HG02970 (cell line): Measurements from ENCODE around the gene TTLL10.
"Not testable (repeated sequence)": the region's sequence is repeated elsewhere in the genome, so short reads cannot be mapped to it uniquely, and the experiment has no call there.

Experiments
- ATAC-seq: cut with Tn5 transposase; IDR thresholded peaks from one replicate; pipeline ENCODE4 v1.9.1; 2021; ENCODE audit warnings: mild to moderate bottlenecking, moderate library complexity, moderate number of reproducible peaks; ENCODE audit not compliant: unreplicated experiment, low FRiP score

TTLL10 gene

GRCh38 chr1:1141244-1141910, 32.3 kb upstream of the TTLL10 start:
- ATAC-seq, result no peak

DNA sequence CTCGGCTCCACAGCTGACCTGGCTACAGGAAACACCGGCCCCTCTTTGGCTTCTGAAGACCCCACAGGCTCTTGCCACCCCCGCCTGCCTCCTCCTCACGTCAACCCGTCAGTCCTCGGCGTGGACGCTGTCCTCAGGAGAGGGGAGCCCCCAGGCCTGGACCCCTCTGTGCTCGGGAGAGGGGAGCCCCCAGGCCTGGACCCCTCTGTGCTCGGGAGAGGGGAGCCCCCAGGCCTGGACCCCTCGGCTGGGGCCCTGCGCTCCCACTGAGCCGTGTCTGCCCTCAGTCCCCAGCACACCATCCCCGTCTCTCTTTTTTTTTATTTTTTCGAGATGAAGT, 31.8 kb upstream of the TTLL10 start:
- ATAC-seq, result no peak

DNA sequence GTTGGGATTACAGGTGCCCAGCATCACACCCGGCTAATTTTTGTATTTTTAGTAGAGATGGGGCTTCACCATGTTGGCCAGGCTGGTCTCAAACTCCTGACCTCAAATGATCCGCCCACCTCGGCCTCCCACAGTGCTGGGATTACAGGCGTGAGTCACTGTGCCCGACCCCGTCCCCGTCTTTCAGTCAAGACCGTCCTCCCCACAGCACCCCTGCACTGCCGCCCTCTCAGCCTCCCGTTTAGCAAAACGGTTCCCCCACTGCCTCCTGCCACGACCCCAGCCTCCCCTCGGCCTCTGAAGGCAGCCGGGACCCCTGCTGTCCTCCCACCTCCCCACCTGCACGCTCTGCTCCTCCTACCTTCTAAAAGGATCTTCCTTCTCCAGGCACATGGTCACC, 31.3 kb upstream of the TTLL10 start:
- not testable (repeated sequence) for ATAC-seq

GRCh38 chr1:1142844-1143243, 30.8 kb upstream of the TTLL10 start:
- no peak for ATAC-seq

DNA sequence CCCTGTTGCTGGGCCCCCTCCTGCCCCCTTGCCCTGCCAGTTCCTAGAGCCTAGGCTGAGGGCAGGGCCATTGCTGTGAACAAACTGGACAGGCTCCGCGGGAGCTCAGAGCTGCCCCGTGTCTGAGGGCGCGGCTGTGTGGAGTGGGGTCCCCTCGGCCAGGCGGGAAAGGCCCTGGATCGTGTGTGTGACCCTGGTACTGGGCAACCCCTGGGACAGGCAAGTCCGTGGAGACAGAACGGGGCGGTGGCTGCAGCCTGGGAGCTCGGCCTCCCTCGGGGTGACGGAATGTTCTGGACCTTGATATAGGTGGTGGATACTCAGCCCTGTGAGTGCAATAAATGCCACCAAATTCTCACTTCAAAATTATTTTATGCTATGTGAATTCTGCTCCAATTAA, 30.0 kb upstream of the TTLL10 start:
- no peak for ATAC-seq

- no peak for ATAC-seq
These were observed 29.4 kb upstream of the TTLL10 start for GRCh38 chr1:1144122-1144842.

DNA sequence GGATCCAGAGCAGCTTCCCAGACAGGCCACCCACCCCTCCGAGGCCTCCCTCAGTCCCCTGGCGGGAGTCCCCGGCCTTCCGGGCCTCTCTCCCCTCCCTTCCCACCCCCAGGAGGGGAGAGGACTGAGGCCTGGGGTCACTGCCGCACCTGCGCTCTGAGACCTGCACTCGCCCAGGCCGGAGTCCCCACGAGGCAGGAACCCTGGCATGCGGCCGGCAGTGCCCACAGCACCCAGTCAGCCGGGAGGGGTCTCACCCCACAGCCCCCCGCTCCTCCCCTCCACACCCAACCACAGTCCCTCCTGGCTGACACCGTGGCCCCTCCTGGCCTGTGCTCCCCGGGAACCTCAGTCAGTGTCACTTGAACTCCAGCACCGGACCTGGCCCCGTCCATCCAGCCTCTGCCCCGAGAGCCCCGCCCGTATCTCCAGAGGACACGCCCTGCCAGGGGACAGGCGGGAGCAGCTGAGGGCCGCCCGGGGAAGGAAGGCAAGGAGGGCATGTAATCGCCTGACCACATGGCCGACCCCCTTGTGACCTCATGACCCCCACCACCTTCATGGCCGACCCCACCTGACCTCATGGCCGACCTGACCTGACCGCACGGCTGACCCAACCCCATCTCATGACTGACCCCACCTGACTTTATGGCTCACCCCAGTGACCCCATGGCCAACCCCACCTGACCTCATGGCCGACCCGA, 28.7 kb upstream of the TTLL10 start:
- ATAC-seq, result no peak

- no peak for ATAC-seq
These were observed 28.1 kb upstream of the TTLL10 start for GRCh38 chr1:1145547-1145914.

- ATAC-seq, result no peak
These were observed 27.7 kb upstream of the TTLL10 start for GRCh38 chr1:1146026-1146425.

GRCh38 chr1:1146596-1146995, 27.1 kb upstream of the TTLL10 start:
- ATAC-seq, result no peak

GRCh38 chr1:1148061-1148460, 25.6 kb upstream of the TTLL10 start:
- ATAC-seq, result no peak

DNA sequence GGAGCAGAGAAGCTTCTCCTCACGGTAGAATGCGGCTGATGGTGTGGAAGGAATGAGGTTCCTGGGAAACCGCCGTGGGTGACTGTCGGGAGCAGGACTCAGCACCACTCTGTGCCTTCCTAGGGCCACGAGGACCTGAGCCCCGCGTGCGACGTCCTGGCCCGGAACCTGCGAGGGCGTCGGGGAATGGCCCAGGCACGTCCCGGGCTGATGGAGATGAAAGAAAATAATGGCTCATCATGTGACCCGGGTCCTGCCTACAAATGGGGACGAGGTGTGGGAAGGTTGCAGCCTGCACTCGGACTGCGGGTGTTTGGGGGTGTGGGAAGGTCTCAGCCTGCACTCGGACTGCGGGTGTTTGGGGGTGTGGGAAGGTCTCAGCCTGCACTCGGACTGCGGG, 25.1 kb upstream of the TTLL10 start:
- ATAC-seq, result no peak

- ATAC-seq, result no peak
These were observed 24.3 kb upstream of the TTLL10 start for GRCh38 chr1:1149416-1149815.

DNA sequence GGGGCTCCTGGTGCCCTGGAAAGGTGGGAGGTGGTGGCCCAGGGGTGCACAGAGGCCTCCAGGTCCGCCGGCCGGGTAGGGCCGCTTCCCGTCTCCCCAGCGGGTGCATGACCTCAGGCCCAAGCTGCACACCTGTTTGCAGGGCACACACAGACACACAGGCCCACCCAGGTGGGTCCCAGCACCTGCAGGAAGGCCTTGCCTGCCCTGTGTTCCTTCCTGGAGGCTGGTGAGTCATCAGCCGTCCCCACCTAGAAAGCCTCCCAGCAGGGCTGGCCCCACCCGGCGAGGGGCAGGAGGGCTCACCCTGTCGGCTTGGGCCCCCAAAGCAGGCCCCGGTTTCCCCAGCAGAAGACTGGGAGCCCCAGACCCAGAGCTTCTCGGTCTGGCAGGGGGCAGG, 23.6 kb upstream of the TTLL10 start:
- no peak for ATAC-seq

- ATAC-seq, result no peak
These were observed 22.4 kb upstream of the TTLL10 start for GRCh38 chr1:1151306-1151705.

- not testable (repeated sequence) for ATAC-seq
These were observed 21.2 kb upstream of the TTLL10 start for GRCh38 chr1:1152431-1152830.

DNA sequence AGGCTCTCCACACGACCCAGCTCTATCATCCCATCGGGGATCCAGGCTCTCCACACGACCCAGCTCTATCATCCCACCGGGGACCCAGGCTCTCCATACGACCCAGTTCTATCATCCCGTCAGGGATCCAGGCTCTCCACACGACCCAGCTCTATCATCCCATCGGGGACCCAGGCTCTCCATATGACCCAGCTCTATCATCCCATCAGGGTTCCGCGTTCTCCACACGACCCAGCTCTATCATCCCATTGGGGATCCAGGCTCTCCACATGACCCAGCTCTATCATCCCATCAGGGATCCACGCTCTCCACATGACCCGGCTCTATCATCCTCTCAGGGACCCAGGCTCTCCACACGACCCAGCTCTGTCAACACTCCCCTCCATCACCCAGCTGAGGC, 20.5 kb upstream of the TTLL10 start:
- ATAC-seq, result not testable (repeated sequence)

DNA sequence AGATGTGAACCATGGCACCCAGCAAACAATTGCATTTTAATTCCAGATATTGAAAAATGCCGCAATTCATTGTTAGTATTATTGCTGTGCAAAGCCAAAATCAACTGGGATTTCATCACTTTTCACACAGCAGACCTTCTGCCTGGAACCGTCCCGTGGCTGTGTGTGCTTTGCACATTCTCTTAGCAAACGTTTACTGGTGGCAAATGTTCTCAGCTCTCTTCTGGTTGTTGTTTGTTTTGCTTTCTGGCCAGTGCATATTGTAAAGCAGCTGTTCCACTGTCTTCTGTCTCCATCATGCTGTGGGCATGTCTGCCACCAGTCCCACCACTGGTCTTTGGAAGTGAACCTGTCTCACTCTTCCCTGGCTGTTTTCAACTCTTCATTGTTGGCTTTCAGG, 19.8 kb upstream of the TTLL10 start:
- no peak for ATAC-seq

DNA sequence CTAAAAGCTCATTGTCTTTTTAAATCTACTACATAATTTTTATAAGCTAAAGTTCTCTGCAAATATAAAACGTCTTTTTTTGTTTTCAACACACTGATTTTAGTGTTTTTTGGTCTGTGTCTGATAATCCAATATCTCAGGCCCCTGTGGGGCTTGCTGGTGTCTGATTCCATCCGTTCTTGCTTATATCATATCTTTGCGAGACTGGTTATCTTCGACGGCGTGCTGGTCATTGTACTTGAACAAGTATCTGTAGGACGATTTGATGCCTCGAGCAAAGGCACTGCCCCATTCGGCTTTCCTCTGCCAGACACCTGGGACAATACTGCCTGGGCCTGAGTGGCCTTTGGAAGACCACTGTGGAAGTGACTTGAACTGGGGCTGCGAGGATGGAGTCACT, 18.4 kb upstream of the TTLL10 start:
- no peak for ATAC-seq

GRCh38 chr1:1156140-1157032, 17.3 kb upstream of the TTLL10 start:
- ATAC-seq, result no peak

DNA sequence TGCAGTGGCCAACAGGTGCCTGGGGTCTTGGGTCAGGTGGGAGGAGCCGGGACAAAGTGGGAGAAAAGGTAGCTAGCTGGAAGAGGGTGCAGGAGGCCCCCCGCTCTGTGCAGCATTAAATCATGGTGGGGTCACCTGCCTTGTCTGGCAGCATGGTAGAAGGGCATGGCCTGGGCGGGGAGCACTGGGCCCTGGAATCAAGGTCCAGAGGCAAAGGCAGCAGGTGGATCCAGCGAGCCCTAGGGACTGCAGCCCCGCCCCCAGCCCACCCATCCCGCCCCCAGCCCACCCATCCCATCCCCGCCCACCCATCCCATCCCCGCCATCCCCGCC, 16.7 kb upstream of the TTLL10 start:
- no peak for ATAC-seq
